ENCODE data around the gene CREB5.

DNA sequence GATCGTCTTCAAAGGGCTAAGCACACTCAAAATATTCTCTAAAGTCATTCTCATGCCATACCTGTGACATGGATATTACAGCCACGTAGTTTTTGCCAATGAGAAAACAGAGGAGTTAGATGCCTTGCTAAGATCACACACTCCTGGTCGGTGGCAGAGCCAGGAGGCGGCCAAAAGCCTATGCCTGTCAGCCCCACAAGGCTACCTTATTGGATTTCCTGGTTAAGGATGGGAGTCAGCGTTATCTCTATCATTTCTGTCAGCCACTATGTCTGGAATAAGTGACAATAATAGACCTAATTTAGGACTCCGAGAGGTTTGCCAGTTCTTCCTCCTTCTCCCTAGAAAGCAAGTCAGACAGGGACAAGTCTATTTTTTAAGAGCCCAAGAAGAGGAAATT is 295.0 kb downstream of the CREB5 start:
- no peak for TF ChIP-seq CTCF (IDR thresholded peaks at IDR 0.05)
- TF ChIP-seq POLR2A (IDR thresholded peaks at IDR 0.05): no peak
